OCI-LY3 (cell line): ENCODE data around the gene LEFTY2.

Source experiments
- H2AFZ ChIP-seq: fragments of 200-600, 300-600 bp; shearing (Covaris generic); 2 replicates; pipeline ENCODE4 v1.6.0; 2014; ENCODE audit warnings: antibody characterized with exemption, low read depth, low read length
- H3K27ac ChIP-seq: fragments of 200-600, 300-600 bp; sonication (generic); 2 replicates; pipeline ENCODE4 v1.5.1; 2014; ENCODE audit warnings: mild to moderate bottlenecking, low read length, moderate library complexity, mixed read lengths
- H3K27me3 ChIP-seq: fragments of 200-600, 300-600 bp; sonication (generic); 2 replicates; pipeline ENCODE4 v1.6.1; 2014; ENCODE audit warnings: low read depth, low read length, mixed read lengths
- H3K36me3 ChIP-seq: fragments of 200-600, 300-600 bp; sonication (generic); replicated peaks from 2 replicates; pipeline ENCODE3; 2014; ENCODE audit warnings: low read depth, low read length, mixed read lengths
- H3K4me1 ChIP-seq: fragments of 300-600, 200-600 bp; sonication (generic); 2 replicates; pipeline ENCODE4 v1.6.1; 2014; ENCODE audit warnings: low read length, mixed read lengths
- H3K4me2 ChIP-seq: fragments of 200-600, 300-600 bp; sonication (generic); 2 replicates; pipeline ENCODE4 v1.6.1; 2014; ENCODE audit warnings: low read length, mixed read lengths
- H3K4me3 ChIP-seq: fragments of 300-600, 200-600 bp; sonication (generic); 2 replicates; pipeline ENCODE4 v1.5.1; 2014; ENCODE audit warnings: antibody characterized with exemption, mild to moderate bottlenecking, low read length, moderate library complexity
- H3K79me2 ChIP-seq: fragments of 300-600, 200-600 bp; shearing (Covaris generic); 2 replicates; pipeline ENCODE4 v1.6.1; 2014; ENCODE audit warnings: mild to moderate bottlenecking, low read length, mixed read lengths
- H3K9ac ChIP-seq: fragments of 300-600, 200-600 bp; shearing (Covaris generic); 2 replicates; pipeline ENCODE4 v1.6.0; 2014; ENCODE audit warnings: mild to moderate bottlenecking, low read length, moderate library complexity
- H3K9me3 ChIP-seq: fragments of 200-600, 300-600 bp; shearing (Covaris generic); 2 replicates; pipeline ENCODE4 v1.6.1; 2014; ENCODE audit warnings: low read length, mixed read lengths; ENCODE audit not compliant: insufficient read depth
- H4K20me1 ChIP-seq: fragments of 200-600, 300-600 bp; sonication (generic); 2 replicates; pipeline ENCODE4 v1.6.1; 2016; ENCODE audit warnings: low read length, mixed read lengths; ENCODE audit not compliant: insufficient read depth
- CTCF ChIP-seq: fragments of 200-600, 300-600 bp; sonication (generic); IDR thresholded peaks from 2 replicates; pipeline ENCODE4 v1.5.1; 2014; ENCODE audit warnings: antibody characterized with exemption, low read length, low read depth
- EZH2phosphoT487 ChIP-seq: fragments of 200-600 bp; shearing (Covaris generic); IDR thresholded peaks from 2 replicates; pipeline ENCODE4 v1.6.1; 2018; ENCODE audit warnings: antibody characterized with exemption, mixed run types, low read depth

The LEFTY2 gene

GRCh38 chr1:225908013-225908640 lies 32.9 kb downstream of the LEFTY2 start:
- Histone ChIP-seq H3K4me3 (no peak overlapping the region), H3K27ac (no peak overlapping the region), H2AFZ (no peak overlapping the region), H3K4me2 (no peak overlapping the region), H3K9me3 (no peaks in the 10 kb centered on the region), H3K79me2 (no peaks in the 10 kb centered on the region), H3K9ac (no peak overlapping the region), H3K27me3 (no peaks in the 10 kb centered on the region), H4K20me1 (no peaks in the 10 kb centered on the region), H3K36me3 (no peaks in the 10 kb centered on the region), H3K4me1 (peaks cover 24% of the 10 kb centered on the region)
- TF ChIP-seq EZH2phosphoT487 (no peak), CTCF (no peak)

GRCh38 chr1:225907341-225907740 lies 33.7 kb downstream of the LEFTY2 start:
- no peak overlapping the region for H3K27ac ChIP-seq
- H3K9ac ChIP-seq = no peak overlapping the region
- H3K4me3 ChIP-seq = no peak overlapping the region
- H2AFZ ChIP-seq = no peak overlapping the region
- TF ChIP-seq CTCF (no peak), EZH2phosphoT487 (no peak)
- H3K4me1 ChIP-seq = peaks cover 24% of the 10 kb centered on the region
- no peaks in the 10 kb centered on the region for H3K79me2 ChIP-seq
- H3K27me3 ChIP-seq = no peaks in the 10 kb centered on the region
- H3K4me2 ChIP-seq = no peak overlapping the region
- H3K36me3 ChIP-seq = no peaks in the 10 kb centered on the region
- no peaks in the 10 kb centered on the region for H4K20me1 ChIP-seq
- no peaks in the 10 kb centered on the region for H3K9me3 ChIP-seq

GRCh38 chr1:225906467-225906866 lies 34.6 kb downstream of the LEFTY2 start:
- Histone ChIP-seq H3K4me2 (no peak overlapping the region), H3K4me1 (peaks cover 19% of the 10 kb centered on the region), H3K4me3 (no peak overlapping the region), H3K27ac (no peak overlapping the region), H2AFZ (no peak overlapping the region), H3K9ac (no peak overlapping the region), H3K79me2 (no peaks in the 10 kb centered on the region), H3K27me3 (no peaks in the 10 kb centered on the region), H3K9me3 (no peaks in the 10 kb centered on the region), H4K20me1 (no peaks in the 10 kb centered on the region), H3K36me3 (no peaks in the 10 kb centered on the region)
- TF ChIP-seq EZH2phosphoT487 (no peak), CTCF (no peak)

GRCh38 chr1:225903623-225904022 lies 37.4 kb downstream of the LEFTY2 start:
- no peak overlapping the region for H2AFZ ChIP-seq
- H3K27me3 ChIP-seq = no peaks in the 10 kb centered on the region
- TF ChIP-seq EZH2phosphoT487 (no peak), CTCF (no peak)
- no peak overlapping the region for H3K4me2 ChIP-seq
- H3K36me3 ChIP-seq = no peaks in the 10 kb centered on the region
- no peaks in the 10 kb centered on the region for H3K79me2 ChIP-seq
- no peaks in the 10 kb centered on the region for H3K9me3 ChIP-seq
- no peaks in the 10 kb centered on the region for H4K20me1 ChIP-seq
- H3K27ac ChIP-seq = no peak overlapping the region
- no peak overlapping the region for H3K4me3 ChIP-seq
- no peak overlapping the region for H3K9ac ChIP-seq
- no peaks in the 10 kb centered on the region for H3K4me1 ChIP-seq
